Measurements from ENCODE around the gene TSHZ2.
"Not testable (repeated sequence)": the region's sequence is repeated elsewhere in the genome, so short reads cannot be mapped to it uniquely, and the experiment has no call there.

The TSHZ2 gene

DNA sequence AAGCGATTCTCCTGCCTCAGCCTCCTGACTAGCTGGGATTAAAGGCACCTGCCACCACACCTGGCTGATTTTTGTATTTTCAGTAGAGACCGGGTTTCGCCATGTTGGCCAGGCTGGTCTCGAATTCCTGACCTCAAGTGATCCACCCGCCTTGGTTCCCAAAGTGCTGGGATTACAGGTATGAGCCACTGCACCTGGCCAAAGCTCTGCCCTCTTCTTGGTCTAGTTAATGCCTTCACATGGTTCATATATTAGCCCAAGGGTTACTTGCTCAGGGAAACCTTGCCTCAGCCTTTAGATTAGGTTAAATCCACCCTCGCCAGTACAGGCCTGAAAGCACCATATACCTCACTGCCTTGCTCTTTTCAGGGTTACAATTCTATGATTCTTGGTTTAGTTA lies 26.1 kb downstream of the TSHZ2 start:
- no peak for DNase-seq

DNA sequence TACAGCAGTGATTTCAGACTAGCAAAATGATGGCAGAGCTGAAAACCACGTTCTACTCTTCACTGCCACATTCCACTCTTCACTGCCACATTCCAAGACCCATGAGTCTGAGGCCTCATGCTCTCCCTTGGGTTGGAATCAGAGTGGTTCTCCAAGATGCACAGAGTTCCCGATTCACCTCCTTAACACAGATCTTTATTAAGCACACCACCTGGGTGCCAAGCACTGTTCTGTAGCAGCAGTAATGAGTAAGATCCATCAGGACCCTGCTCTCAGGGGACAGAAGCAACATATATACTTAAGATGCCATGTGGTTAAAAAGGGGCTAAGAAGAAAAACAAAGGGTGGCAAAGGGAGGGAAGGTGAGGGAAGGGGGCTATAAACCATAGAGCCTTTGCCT lies 26.9 kb downstream of the TSHZ2 start:
- no peak for DNase-seq

DNA sequence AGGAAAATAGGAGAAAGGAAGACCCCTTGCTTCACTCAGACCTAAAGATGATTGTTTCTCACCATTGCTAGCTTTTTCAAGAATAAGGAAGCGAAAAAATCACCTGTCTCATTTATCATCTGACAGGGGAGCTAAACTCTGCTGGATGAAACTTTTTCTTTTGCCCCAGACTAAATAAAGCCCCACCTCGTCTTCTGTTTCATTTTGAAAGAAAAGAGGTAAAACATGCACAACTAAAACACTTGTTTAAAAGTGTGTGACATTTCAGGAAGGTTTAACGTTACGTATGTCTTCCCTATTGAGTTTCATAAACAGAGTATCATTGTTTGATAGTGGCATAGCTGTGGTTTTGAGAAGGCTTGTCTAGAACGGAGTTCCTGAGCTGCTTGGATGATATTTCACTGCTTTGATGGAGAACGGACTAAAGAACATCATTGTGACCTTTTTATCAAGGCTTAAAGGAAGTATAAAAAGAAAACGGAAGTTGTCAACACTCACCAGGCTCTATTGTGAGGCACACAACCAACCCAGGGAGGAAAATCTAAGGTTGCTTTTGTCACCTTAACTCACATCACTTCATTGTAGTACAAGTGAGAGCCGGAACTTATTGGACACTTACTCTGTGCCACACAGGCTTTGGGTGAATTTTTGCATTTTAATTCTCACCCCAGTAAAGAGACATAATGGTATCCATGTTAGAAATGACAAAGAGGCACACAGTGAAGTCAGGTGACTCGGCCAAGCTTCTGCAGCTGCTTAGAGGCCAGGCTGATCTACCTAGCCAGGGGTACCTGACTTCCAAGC lies 29.5 kb downstream of the TSHZ2 start:
- no peak for DNase-seq

DNA sequence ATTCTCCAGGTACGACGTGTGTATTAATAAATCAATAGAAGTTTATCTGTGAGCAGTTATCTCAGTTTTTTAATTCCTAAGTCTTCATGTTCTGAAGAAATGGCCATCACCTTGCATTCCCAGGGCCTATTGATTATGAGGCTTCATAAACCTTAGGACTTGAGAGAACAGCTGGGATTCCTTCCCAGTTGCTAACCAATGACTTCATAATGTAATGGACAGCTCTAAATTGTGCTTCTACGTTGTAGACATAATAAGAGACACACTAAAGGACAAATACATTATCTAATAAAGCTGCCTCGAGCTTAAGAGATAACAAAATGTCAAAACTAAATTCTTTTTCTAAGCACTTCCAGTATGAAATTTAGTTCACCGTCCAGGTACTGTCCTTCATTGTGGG lies 30.6 kb downstream of the TSHZ2 start:
- no peak for DNase-seq

GRCh38 chr20:53003420-53004154 lies 31.4 kb downstream of the TSHZ2 start:
- no peak for DNase-seq

DNA sequence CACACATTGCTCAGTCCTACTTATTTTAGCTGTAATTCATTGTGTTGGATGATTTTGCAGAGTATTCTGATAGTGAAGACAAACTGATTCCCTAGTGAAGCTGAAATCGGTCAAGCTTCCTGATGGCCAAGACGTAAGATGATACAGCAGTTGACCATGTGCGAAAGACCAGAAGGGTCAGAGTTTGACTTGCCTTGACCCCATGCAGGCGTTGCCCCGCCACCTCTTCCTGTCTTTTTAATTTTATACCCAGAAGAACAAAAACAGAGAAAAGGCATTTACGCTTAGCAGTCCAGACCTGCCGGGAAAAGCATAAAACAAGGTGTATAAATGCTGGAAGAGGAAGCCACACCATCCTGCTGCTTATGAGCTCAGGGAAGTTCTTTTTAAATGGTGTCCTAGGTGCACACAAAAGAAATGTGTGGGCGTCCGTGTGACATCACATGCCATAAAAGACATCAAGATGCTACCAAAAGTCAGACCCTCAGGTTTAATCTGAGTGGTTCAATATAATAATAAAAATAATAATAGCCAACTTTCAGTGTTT lies 32.2 kb downstream of the TSHZ2 start:
- DNase-seq, result no peak

DNA sequence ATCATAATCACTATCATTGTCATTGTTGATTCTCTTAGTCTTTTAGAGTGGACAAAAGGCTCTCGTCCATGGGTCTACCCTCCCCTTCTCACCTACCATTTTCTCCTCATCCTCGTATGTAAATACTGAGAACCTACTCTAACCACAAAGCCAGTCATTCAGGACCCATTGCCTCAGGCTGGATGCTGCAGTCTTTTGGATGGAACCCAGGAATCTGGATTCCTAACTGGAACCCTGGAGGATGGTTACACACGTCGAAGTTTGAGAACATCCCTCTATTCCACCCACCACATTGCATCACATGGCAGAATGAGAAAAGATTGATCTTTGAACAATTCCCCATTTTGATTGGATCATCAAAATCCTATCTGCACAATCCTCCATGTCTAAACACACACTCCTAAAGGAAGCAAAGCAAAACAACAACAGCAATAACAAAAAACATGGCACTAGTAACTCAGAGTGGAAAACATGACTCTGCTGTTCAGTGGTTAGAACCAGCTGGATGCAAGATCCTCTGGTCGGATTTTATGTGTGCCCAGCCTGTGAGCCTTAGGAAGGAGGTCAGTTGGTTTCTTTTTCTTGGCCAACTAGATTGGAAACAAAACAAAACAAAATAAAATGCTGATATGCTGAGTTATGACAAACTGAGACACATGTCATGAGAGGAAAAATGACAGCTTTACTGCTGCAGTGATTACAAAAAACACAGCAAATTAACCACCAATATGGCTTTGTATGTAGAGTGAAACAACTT lies 38.0 kb downstream of the TSHZ2 start:
- DNase-seq, result no peak

DNA sequence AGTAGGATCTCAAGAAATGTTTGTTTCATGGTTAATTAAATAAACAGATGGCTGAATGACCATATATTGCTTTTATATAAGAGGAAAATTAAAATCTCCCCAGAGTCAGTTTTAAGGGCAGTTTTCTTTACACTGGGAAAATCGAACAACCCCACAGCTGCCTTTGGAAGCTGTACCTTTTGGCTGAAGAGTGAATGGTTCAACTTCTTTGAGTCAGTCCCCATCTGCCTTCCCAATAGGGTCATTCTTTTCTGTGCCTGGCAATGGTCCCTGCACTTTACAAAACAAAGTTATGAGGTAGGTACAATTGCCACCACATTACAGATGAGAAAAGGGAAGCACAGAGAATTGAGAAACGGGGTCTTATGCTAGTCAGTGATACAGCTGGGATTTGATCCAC lies 39.5 kb downstream of the TSHZ2 start:
- no peak for DNase-seq

DNA sequence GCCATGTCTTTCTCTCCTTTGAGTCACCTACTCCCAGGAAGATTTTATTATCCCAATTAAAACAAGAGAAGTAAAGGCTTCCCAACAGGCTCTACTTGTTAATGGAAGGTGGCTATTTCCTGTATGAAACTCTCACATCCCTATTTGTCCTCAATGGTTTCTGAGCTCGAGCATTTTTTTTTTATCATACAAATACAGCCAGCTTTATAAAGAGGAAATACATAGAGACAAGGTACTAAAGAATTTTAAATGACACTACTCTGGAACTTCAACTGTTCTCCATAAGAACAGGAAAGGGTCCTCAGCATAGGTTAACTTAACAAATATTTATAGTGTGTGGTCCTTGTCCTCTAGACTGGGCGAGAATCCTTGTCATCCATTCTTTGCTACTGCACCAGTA lies 41.0 kb downstream of the TSHZ2 start:
- DNase-seq, result no peak

DNA sequence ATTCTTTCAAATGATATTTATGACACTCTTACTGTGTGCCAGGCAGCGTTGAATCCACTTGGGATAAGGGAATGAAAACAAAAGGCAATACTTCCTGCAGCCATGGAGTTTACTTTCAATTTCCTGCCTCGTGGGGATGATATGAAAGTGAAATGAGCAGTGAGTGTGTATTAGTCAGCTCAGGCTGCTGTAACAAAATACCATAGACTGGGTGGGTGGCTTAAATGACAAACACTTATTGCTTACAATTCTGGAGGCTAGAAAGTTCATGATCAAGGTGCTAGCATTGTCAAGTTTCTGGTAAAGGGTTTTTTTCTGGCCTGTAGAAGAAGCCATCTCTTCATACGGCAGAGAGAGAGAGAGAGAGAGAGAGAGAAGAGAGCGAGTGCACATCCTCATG lies 41.7 kb downstream of the TSHZ2 start:
- DNase-seq, result no peak

DNA sequence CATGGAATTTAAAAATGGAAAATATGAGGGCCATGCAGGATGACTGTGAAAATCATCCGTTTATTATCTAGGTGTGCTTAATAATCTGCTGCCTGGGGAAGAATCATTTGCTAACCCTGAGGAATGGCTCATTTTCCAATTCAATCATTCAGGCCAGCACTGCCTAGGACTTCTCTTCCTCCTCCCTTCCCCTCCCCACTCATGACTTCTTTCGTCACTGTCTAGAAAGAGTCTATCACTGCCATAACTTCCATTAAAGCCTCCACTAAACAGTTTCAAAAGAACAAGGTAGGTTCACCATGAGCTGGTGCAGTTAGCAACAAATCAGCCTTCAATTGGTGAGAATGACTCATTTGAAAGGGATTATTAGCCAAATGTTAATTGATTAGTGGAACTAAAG lies 43.9 kb downstream of the TSHZ2 start:
- no peak for DNase-seq

GRCh38 chr20:53016534-53017042 lies 44.4 kb downstream of the TSHZ2 start:
- DNase-seq, result no peak

- no peak for DNase-seq
These were observed 45.0 kb downstream of the TSHZ2 start for GRCh38 chr20:53017206-53017605.

DNA sequence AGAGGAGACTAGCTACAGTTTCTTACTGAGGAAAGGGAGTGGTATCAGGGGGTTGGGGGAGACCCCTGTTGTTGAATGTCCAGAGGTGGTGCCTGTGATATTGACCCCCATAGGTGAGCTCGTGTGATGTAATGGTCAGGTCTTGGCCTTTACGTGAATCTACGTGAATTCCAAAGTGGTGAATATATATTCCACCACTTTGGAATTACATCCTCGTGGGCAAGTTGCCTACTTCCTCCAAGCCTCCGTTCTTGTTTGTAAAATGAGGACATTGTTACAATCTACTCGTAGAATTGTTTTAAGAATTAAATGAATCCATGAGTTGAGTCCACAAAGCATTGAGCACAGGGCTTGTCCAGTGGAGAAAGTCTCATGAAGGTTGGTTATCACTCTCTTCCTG lies 47.3 kb downstream of the TSHZ2 start:
- no peak for DNase-seq

DNA sequence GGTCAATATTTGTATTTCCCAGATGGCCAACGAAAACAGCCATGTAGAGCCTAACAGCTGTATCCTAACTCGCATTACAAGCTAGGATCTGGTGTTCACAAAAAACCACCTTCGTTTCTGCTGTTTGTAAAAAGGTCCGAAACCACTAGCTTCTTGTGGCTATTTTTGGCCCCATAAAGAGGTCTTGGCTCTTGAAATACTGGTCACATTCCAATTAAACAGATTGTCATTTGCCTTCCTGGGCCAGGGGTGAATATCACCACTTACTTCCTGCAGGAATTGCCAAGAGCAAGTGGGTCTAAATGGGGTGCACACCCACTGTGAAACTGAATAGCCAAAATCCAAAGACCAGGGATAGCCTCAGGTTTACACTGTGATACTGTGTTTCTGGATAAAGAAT lies 48.2 kb downstream of the TSHZ2 start:
- DNase-seq, result no peak

- DNase-seq, result no peak
These were observed 48.7 kb downstream of the TSHZ2 start for GRCh38 chr20:53020834-53021233.

- DNase-seq, result no peak
These were observed 49.8 kb downstream of the TSHZ2 start for GRCh38 chr20:53021934-53022333.

GRCh38 chr20:53023732-53024520 lies 51.8 kb downstream of the TSHZ2 start:
- no peak for DNase-seq

DNA sequence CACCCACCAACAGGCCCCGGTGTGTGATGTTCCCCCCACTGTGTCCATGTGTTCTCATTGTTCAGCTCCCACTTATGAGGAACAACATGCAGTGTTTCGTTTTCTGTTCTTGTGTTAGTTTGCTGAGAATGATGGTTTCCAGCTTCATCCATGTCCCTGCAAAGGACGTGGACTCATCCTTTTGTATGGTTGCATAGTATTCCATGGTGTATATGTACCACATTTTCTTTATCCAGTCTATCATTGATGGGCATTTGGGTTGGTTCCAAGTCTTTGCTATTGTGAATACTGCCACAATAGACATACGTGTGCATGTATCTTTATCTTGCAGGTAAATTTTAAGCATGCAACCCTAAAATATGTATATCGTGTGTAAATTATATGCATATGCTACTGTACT lies 52.5 kb downstream of the TSHZ2 start:
- DNase-seq, result not testable (repeated sequence)

DNA sequence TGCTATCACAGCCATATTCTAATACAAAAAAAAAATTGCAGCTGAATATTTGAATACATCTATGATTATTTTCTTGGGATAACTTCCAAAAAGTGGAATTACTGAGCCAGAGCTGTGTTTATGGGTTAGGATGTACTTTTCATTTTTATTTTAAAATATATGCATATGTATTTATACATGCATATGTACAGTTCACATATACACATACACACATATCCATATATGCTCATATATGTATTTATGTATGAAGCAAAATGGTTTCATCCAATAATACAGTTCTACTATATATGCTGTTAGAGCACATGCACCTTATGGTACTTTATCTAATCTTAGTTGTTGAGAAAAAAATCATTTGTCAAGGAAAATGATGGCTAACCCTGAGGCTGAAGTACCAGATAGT lies 54.9 kb downstream of the TSHZ2 start:
- no peak for DNase-seq

- no peak for DNase-seq
These were observed 56.3 kb downstream of the TSHZ2 start for GRCh38 chr20:53028337-53029007.

DNA sequence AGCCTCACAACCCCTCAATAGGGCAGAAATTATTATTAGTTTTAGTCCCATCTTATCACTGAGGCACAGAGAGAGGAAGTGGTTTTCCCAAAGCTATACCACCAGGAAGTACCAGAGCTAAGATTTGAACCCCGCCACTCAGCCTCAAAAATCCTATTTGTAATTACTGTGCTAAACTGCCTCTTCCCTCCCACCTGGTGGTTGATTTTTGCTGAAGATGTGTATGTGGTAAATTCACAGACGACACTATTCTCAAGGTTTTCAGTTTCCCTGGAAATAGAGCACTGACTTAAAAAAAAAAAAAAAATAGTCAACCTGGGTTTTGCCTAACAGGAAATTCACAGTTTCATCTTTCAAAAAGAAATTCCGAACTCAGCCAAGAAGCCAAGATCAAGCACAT lies 57.9 kb downstream of the TSHZ2 start:
- no peak for DNase-seq
